HL-60 (cell line): ENCODE results near the gene CAMSAP2.

ENCODE experiments used
- DNase-seq, 2 experiments: peaks; one replicate each; pipeline ENCODE4 v3.0.0-alpha.2; 2010 to 2020; ENCODE audit warnings: low read depth in 1 of 2, low spot score in 1 of 2
- H3K27ac ChIP-seq: fragments of 250-450 bp; sonication (Bioruptor Pico); replicated peaks from 2 replicates; pipeline ENCODE4 v1.5.1; 2020; ENCODE audit warnings: mild to moderate bottlenecking, moderate library complexity
- H3K27me3 ChIP-seq: fragments of 250-450 bp; sonication (Bioruptor Pico); 2 replicates; pipeline ENCODE4 v1.5.1; 2021; ENCODE audit warnings: mild to moderate bottlenecking, moderate library complexity; ENCODE audit not compliant: insufficient read depth, poor library complexity, severe bottlenecking
- H3K4me3 ChIP-seq: replicated peaks from 2 replicates; pipeline ENCODE4 v1.5.1; 2011; ENCODE audit warnings: mild to moderate bottlenecking, control low read depth, low read length; ENCODE audit not compliant: insufficient read depth
- CTCF ChIP-seq: IDR thresholded peaks from one replicate; pipeline ENCODE4 v1.5.1; 2011; ENCODE audit warnings: low read length, control low read depth, inconsistent platforms; ENCODE audit not compliant: insufficient read depth
- GABPA ChIP-seq: IDR thresholded peaks from 2 replicates; pipeline ENCODE4 v1.6.1; 2012; ENCODE audit warnings: low read depth
- POLR2AphosphoS5 ChIP-seq: IDR thresholded peaks from 2 replicates; pipeline ENCODE4 v1.6.1; 2012; ENCODE audit warnings: low read depth
- REST ChIP-seq: IDR thresholded peaks from 2 replicates; pipeline ENCODE4 v1.6.1; 2012; ENCODE audit warnings: low read depth; ENCODE audit not compliant: insufficient replicate concordance
- SPI1 ChIP-seq: IDR thresholded peaks from 2 replicates; pipeline ENCODE4 v1.6.1; 2012; ENCODE audit warnings: low read depth, mild to moderate bottlenecking, borderline replicate concordance

Gene CAMSAP2

GRCh38 chr1:200710166-200710565, 28.5 kb upstream of the CAMSAP2 start:
- DNase-seq, result no peak
- Histone ChIP-seq H3K27ac (no peak overlapping the region), H3K4me3 (no peak overlapping the region), H3K27me3 (no peaks in the 10 kb centered on the region)
- TF ChIP-seq SPI1 (no peak), CTCF (no peak), POLR2AphosphoS5 (no peak)

GRCh38 chr1:200714504-200715187, 24.0 kb upstream of the CAMSAP2 start:
- no peak for TF ChIP-seq CTCF
- no peak for TF ChIP-seq REST
- TF ChIP-seq GABPA, result no peak
- TF ChIP-seq SPI1, result no peak
- no peak for TF ChIP-seq POLR2AphosphoS5
- DNase-seq, result no peak
- H3K4me3 ChIP-seq, result no peak overlapping the region
- no peak overlapping the region for H3K27ac ChIP-seq
- H3K27me3 ChIP-seq, result no peaks in the 10 kb centered on the region

GRCh38 chr1:200720199-200720598, 18.5 kb upstream of the CAMSAP2 start:
- H3K27me3 ChIP-seq, result no peaks in the 10 kb centered on the region
- H3K4me3 ChIP-seq, result no peak overlapping the region
- TF ChIP-seq GABPA, result no peak
- no peak for TF ChIP-seq POLR2AphosphoS5
- no peak for TF ChIP-seq REST
- TF ChIP-seq SPI1, result no peak
- no peak for TF ChIP-seq CTCF
- no peak for DNase-seq
- H3K27ac ChIP-seq, result no peak overlapping the region

- H3K27me3 ChIP-seq, result no peaks in the 10 kb centered on the region
- H3K27ac ChIP-seq, result no peak overlapping the region
- TF ChIP-seq REST (no peak), SPI1 (no peak), GABPA (no peak), POLR2AphosphoS5 (no peak)
- no peak overlapping the region for H3K4me3 ChIP-seq
- DNase-seq, result no peak
Observed at GRCh38 chr1:200724064-200724463, 14.6 kb upstream of the CAMSAP2 start.
